CMK (cell line): Measurements from ENCODE around the gene KLF16.

Experiments
- DNase-seq: peaks from one replicate; pipeline ENCODE4 v3.0.0-alpha.2; 2010; ENCODE audit warnings: low read depth

Gene KLF16

DNA sequence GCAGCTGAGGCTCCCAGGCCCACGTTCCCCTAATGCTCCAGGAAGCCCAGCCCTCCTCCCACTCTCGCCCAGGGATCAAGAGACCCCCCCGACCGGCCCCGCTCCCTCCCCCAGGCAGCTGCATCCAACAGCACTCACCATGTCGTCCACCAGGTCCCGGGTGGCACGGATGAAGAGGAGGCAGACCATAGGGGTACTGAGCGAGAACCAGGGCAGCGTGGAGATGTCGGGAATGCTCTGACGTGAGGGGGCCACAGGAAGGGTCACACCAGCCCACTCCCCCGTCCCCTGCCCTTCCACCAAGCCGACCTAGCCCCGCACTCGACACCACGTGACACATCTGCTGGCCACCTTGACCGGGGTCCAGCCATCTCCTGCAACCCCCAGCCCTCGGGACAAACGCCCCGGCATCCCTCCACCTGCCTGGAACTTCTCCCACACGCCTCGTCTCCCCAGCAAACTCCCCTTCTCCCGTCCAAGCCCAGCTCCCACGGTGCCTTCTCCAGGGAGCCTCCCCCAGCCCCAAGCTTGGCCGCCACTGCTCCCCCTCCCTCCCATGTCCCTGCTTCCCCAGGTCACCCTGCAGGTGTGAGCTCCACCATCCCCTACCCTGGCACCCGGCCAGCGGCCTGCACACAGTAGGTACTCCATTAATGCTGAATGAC, 56.2 kb downstream of the KLF16 start:
- DNase-seq: no peak

DNA sequence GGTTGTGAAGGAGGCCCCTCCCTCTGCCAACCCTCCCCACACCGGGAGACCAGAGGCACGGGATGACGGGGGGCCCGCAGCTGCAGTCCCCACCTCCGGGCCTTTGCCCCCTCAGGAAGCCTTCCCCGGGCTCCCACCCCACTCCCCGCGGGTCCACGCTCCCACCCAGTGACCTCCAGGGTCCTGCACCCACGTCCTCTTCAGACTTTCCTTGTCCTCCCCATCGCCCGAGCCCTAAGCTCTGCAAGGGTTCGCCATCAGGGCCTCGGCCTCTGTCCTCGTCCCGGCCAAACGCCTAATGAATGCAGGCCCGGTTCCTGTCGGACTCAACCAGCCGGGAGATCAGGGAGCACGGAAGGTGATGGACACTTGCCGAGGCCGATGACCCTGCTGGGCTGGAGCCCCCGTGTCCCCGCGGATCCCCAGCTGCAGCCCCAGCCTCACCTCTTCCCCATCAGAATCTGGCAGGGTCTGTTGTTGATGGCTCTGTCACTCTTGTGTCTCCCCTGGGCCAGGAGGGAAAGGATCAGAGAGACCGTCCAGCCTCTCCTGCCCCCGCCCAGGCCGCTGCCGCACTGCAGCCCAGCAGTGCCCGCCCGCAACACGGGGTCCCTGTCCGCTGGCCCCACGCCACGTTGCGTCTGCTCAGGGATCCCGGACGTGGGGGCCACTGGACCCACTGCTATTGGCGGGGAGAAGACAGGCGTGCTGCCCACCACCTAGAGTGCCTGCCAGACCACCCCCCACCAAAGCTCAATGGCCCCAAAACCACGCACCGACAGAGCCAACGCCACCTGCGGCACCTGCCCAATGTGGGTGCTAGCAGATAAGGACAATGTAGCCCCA, 57.0 kb downstream of the KLF16 start:
- DNase-seq: no peak

DNA sequence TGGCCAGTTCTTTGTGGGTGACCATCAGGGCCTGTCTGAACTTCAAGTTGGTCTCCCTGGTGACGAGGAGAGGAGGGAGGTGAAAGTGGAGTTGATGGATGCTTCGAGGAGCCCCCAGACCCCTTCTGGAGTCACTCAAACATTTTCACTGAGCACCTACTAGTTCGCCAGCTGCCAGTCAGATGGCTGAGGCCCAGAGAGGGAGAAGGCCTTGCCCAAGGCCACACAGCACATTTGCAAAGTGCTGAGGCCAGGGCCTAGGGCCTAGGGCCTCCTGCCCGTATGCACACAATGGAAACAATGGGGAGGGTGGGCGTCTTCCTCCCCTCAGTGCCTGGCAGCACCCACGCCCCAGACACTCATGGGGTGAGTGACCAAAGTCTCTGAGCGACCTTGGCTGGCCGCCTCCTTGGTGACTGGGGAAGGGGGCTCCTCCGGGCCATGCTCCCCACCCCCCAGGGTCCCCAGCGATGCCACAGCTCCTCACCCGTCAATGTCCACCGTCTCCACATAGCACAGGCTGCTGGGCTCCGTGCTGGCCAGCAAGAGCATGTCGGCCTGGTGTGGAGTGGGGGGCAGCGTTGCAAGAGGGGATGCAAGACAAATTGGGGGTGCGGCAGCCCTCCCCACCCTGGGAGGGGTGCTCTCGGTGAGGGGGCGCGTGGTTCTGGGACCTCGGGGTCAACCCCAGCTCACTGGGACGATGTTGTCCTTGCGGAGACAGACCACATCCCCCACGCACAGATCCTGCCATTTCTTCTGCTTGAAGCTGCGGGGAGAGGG, 57.8 kb downstream of the KLF16 start:
- no peak for DNase-seq

DNA sequence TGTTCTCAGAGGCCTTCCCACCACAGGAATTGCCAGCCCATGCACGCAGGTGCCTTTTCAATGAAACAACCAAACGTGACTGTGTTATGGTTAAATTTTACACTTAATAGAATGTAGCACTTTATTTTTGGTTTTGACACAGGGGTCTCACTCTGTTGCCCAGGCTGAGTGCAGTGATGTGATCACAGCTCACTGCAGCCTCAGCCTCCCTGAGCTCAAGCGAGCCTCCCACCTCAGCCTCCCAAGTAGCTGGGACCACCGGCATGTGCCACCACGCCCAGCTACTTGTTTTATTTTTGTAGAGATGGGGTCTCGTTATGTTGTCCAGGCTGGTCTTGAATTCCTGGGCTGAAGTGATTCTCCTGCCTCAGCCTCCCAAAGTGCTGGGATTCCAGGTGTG, 58.5 kb downstream of the KLF16 start:
- no peak for DNase-seq
